ENCODE data around the gene DUSP6.
A peak's percentile ranks its signal among the peaks of the same experiment; 100 is the strongest.

The DUSP6 gene

DNA sequence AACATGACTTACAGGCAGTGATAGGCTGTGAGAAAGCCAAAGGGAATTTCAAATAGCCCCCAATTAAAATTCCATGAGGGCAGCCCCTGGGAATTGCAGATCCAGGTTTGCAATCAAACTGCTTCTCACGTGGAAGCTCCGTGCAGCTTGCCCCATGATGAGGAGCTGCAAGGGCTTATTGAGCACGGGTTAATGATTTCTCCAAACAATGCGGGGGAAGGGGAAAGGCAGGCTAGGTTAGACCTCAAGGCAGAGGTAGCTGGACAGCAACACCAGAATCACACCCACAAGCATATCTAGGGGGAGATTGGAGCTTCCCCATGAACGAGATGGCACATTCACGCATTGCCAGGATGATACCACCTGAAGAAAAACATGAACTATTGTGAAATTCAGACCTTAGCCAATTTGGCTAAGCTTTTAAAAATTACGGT lies 5.0 kb upstream of the DUSP6 start:
- TF ChIP-seq, protein P1, sequence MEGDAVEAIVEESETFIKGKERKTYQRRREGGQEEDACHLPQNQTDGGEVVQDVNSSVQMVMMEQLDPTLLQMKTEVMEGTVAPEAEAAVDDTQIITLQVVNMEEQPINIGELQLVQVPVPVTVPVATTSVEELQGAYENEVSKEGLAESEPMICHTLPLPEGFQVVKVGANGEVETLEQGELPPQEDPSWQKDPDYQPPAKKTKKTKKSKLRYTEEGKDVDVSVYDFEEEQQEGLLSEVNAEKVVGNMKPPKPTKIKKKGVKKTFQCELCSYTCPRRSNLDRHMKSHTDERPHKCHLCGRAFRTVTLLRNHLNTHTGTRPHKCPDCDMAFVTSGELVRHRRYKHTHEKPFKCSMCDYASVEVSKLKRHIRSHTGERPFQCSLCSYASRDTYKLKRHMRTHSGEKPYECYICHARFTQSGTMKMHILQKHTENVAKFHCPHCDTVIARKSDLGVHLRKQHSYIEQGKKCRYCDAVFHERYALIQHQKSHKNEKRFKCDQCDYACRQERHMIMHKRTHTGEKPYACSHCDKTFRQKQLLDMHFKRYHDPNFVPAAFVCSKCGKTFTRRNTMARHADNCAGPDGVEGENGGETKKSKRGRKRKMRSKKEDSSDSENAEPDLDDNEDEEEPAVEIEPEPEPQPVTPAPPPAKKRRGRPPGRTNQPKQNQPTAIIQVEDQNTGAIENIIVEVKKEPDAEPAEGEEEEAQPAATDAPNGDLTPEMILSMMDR (IDR thresholded peaks at IDR 0.05), result no peak
- TF ChIP-seq ZFX (IDR thresholded peaks at IDR 0.05; ENCODE audit: borderline replicate concordance), result no peak

DNA sequence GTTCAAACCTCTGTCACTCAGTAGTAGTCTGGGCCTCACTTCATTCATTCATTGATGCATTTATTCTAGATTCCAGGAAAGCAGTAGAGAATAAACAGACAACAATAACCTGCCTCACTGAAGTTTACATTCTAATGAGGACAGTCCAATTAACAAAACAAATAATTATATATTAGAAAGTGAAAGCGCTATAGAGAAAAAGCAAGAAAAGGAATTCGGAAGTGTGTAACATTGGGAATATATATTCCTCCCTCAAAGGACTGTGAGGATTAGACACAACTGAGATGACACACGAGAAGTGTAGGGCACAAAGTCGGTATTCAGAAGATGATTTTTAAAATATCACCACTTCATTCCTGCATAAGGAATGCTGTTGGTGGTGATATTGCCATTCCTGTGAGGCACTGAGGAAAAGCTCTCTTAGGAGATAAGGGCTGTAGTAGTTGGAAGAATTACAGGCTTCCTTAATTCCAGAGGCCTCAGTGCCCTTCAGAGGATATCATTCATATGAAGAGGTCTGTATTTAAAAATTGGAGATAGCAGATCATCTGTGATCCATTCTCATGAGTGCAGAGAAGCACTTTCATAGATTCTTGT lies 3.9 kb upstream of the DUSP6 start:
- H3K27ac ChIP-seq, result no peak overlapping the region
- TF ChIP-seq ZFX (IDR thresholded peaks at IDR 0.05; ENCODE audit: borderline replicate concordance), result no peak
- TF ChIP-seq, protein P1 (IDR thresholded peaks at IDR 0.05), result no peak

More for the DNA sequence above, 5.0 kb upstream of the DUSP6 start:
- no peak overlapping the region for H3K27ac ChIP-seq

DNA sequence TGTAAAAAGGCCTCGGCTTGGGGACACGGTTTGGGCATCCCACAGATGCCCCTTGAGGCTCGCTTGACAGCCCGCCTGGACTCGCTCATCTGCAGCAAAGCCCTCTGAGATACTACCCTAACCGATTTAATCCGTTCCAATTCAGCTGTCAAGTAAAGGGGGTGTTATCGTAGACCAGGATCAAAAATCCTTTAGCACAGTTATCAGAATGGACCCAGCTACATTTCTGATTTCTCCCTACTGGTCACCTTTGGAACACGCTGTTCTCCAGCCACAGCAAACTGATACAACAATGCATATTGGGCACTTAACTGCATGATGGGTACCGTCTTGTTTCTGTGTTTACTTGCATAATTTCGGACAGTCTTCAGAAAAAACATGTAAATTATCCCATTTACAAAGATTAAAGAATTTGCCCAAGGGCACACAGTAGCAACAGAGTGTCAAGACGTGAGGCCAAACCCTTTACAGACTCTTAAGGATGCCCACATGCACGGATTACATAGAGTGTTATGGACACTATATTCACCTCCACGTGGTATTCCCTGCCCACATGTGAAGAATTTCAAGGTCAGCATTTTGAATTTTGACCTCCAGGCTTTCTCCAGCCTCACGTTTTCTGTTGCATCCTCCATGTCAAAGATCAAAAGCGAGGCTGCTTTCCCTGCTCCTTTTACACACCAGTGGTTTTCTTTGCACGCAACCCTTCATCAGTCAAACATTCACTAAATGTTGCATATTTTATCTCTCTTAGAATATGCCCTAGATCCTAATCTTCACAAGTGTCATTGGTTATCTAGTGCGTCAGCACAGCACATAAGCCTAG lies 3.2 kb upstream of the DUSP6 start:
- TF ChIP-seq ZFX (IDR thresholded peaks at IDR 0.05; ENCODE audit: borderline replicate concordance), result no peak
- TF ChIP-seq, protein P1 (IDR thresholded peaks at IDR 0.05), result 0 out of 2 replicates have a peak, but pooled peaks have one; percentile 13
- H3K27ac ChIP-seq, result no peak overlapping the region

DNA sequence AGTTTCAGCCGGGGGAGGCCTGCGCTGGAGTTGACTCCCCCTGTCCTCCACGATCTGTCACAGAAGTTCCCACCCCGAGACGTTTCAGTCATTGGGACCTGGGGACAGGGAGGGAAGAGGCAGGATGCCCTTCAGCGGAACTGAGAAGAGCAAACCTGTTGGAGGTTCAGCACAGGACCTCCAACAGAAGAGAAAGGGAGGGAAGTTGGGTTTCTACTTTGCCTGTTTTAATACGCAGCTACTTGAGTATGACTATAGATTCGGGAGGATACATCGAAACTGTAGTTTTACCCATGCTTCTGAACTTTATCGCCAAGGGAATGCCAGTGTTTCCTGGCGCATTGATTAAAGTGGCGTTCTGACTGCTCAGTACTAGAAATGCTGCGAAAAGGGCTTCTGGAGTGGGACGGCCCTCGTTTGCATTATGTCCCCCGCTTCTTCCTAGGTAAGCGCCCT lies 2.3 kb upstream of the DUSP6 start:
- TF ChIP-seq, protein P1 (IDR thresholded peaks at IDR 0.05), result no peak
- no peak for TF ChIP-seq ZFX (IDR thresholded peaks at IDR 0.05; ENCODE audit: borderline replicate concordance)
- H3K27ac ChIP-seq, result peak overlapping the region; percentile 100

DNA sequence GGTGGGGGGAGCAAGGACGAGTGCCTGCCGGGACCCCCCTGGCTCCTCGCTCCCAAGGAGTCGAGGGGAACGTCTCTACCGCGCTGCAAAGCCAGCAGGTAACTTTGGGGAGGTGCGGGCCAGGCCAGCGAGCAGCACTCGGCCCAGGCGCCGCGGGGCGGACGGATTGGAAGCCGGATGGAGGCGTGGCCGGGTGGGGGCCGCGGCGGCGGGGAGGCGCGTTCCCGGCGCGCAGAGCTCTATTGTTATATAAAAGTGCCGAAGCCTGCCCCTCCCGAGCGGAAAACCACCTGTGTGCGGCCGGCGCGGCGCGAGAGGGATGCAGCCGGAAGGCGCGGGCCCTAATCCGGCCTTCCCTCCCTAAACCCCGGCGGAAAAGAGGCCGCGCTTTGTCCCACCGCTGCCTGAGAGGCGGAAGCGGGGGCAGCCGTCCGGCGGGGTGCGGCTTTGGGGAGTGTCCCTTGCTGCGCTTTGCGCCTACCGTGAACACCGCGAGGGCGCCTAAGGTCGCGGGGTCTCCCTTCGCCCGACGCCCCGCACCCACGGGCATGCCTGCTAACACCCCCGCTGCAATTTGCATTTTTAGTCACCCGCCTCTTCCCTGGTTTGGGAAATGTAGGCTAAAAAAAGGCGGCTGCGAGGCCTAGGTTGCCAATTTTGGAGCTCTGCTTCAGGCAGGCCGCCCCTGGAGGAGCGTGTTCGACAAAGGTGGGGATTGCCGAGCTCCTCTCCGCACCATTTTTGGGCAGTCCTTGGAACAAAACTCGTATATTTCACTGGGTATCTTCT lies 1.7 kb upstream of the DUSP6 start:
- H3K27ac ChIP-seq, result peak overlapping the region; percentile 100
- no peak for TF ChIP-seq ZFX (IDR thresholded peaks at IDR 0.05; ENCODE audit: borderline replicate concordance)
- TF ChIP-seq, protein P1 (IDR thresholded peaks at IDR 0.05), result no peak

DNA sequence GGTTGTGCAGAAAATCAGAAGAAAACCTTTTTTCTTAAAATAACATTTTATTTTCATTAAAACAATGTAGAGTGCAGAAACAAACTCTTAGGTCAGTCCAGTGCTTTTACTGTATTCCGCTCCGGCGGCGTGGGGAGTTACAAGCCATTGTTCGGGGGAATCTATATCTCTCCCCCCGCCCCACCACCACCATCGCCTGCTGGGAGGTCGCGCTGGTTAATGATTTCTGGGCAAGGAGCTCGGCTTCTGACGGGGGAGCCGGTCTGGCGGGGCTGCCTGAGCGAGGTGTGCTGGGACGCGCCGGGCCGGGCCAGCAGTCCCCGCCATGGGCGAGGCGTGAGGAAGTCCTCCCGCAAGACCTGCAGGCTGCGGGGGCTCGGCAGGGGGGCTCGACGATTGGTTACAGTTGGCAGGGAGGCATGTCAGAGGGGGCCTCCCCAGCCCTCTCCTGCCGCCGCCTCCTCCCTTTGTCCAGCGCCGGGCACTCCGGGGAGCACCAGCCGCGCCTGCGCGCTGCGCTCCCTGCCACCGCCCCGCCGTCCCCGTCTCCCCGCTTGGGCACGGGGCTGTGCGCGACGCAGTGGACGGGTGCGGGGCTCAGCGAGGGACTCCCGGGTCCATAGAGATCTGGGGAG lies 1.0 kb upstream of the DUSP6 start:
- TF ChIP-seq, protein P1 (IDR thresholded peaks at IDR 0.05), result no peak
- TF ChIP-seq ZFX (IDR thresholded peaks at IDR 0.05; ENCODE audit: borderline replicate concordance), result no peak
- peak overlapping the region; percentile 100 for H3K27ac ChIP-seq
